ENCODE measurements around the gene LLGL2. TPM values are rescaled to one million over a fixed set of nuclear protein-coding genes. Genes with fewer than 3 reads are reported as not detected.

LLGL2 gene
- total RNA-seq, 4 donors from 2014 or later, result 0.78 to 7.1 (median 1.4) TPM

- H3K27ac ChIP-seq, result peak overlapping the region in 1 of 4 donors; percentile 60
- H3K4me3 ChIP-seq, result no peak overlapping the region
- peaks cover 17 to 18% of the 10 kb centered on the region in 2 donors for H3K4me1 ChIP-seq
- ATAC-seq (no peak), DNase-seq (no peak)
- peaks cover 0 to 47% of the 10 kb centered on the region in 2 donors for H3K36me3 ChIP-seq
- in situ Hi-C loops (cut with MboI; ENCODE audit: low sequenced_read_pairs in 4 of 4), result no loop called here
- intact Hi-C loops (cut with DNase I; ENCODE audit: low total_unique reads), result no loop called here
- H3K9me3 ChIP-seq, result no peaks in the 10 kb centered on the region
- TF ChIP-seq POLR2A (IDR thresholded peaks at IDR 0.05), result no peak
- TF ChIP-seq, protein P1, sequence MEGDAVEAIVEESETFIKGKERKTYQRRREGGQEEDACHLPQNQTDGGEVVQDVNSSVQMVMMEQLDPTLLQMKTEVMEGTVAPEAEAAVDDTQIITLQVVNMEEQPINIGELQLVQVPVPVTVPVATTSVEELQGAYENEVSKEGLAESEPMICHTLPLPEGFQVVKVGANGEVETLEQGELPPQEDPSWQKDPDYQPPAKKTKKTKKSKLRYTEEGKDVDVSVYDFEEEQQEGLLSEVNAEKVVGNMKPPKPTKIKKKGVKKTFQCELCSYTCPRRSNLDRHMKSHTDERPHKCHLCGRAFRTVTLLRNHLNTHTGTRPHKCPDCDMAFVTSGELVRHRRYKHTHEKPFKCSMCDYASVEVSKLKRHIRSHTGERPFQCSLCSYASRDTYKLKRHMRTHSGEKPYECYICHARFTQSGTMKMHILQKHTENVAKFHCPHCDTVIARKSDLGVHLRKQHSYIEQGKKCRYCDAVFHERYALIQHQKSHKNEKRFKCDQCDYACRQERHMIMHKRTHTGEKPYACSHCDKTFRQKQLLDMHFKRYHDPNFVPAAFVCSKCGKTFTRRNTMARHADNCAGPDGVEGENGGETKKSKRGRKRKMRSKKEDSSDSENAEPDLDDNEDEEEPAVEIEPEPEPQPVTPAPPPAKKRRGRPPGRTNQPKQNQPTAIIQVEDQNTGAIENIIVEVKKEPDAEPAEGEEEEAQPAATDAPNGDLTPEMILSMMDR (IDR thresholded peaks at IDR 0.05 in 4 of 5, conservative IDR thresholded peaks at IDR 0.05 in 1 of 5), result no peak
- H3K27me3 ChIP-seq, result no peaks in the 10 kb centered on the region
These were observed 19.9 kb upstream of the LLGL2 start for GRCh38 chr17:75505640-75506039.

DNA sequence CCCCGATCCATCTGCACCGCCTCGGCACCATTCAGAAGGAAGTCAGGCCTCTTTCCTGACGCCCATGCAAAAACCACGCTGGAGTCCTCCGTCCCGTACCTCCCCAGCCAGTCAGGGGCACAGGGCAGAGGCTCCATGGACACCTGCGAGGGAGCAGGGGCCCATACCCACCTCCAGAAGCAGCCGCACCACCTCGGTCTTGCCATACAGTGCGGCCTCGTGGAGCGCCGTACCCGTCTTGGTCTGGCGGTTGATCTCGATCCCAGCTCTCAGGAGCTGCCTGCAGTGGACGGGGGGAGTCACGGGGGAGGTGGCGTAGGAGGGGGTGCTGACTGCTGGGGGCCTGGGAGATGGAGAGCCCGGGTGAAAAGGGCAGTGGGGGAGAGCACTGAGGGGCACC, 19.4 kb upstream of the LLGL2 start:
- Histone ChIP-seq H3K9me3 (no peaks in the 10 kb centered on the region), H3K4me3 (no peak overlapping the region), H3K27ac (no peak overlapping the region), H3K27me3 (no peaks in the 10 kb centered on the region), H3K4me1 (peaks cover 19 to 21% of the 10 kb centered on the region in 2 donors), H3K36me3 (peaks cover 0 to 43% of the 10 kb centered on the region in 2 donors)
- TF ChIP-seq, protein P1 (IDR thresholded peaks at IDR 0.05 in 4 of 5, conservative IDR thresholded peaks at IDR 0.05 in 1 of 5), result no peak
- no peak for TF ChIP-seq POLR2A (IDR thresholded peaks at IDR 0.05)
- in situ Hi-C loops (cut with MboI; ENCODE audit: low sequenced_read_pairs in 4 of 4), result no loop called here
- intact Hi-C loops (cut with DNase I; ENCODE audit: low total_unique reads), result no loop called here
- no peak for ATAC-seq
- DNase-seq, result no peak

DNA sequence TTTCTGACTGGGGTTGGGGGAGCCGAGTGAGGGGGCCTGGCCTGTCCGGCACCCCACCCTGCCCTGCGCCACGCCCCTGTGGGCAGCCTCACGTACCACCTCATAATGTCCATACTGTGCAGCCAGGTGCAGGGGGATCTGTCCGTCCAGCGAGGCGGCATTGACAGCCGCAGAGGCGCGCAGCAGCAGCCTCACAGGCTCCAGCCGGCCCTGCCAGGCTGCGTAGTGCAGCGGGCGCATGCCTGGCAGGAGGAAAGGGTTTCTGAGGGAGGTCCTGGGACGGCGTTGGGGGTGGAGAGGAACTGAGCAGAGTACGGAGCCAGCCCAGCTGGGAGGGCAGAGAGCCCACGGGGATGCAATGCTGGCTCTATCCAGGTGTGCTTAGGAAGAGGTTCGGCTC, 18.6 kb upstream of the LLGL2 start:
- Histone ChIP-seq H3K9me3 (no peaks in the 10 kb centered on the region), H3K4me3 (no peak overlapping the region), H3K4me1 (peaks cover 20 to 22% of the 10 kb centered on the region in 2 donors), H3K36me3 (peaks cover 0 to 43% of the 10 kb centered on the region in 2 donors), H3K27ac (no peak overlapping the region), H3K27me3 (no peaks in the 10 kb centered on the region)
- intact Hi-C loops (cut with DNase I; ENCODE audit: low total_unique reads), result no loop called here
- ATAC-seq, result no peak
- no peak for DNase-seq
- no peak for TF ChIP-seq POLR2A (IDR thresholded peaks at IDR 0.05)
- TF ChIP-seq, protein P1 (IDR thresholded peaks at IDR 0.05 in 4 of 5, conservative IDR thresholded peaks at IDR 0.05 in 1 of 5), result no peak
- in situ Hi-C loops (cut with MboI; ENCODE audit: low sequenced_read_pairs in 4 of 4), result no loop called here

- TF ChIP-seq, protein P1 (IDR thresholded peaks at IDR 0.05 in 4 of 5, conservative IDR thresholded peaks at IDR 0.05 in 1 of 5), result no peak
- TF ChIP-seq POLR2A (IDR thresholded peaks at IDR 0.05), result no peak
- intact Hi-C loops (cut with DNase I; ENCODE audit: low total_unique reads) (no loop called here), in situ Hi-C loops (cut with MboI; ENCODE audit: low sequenced_read_pairs in 4 of 4) (no loop called here)
- H3K36me3 ChIP-seq, result peaks cover 0 to 33% of the 10 kb centered on the region in 2 donors
- no peaks in the 10 kb centered on the region for H3K9me3 ChIP-seq
- peak overlapping the region; percentile 62 to 94 (median 82) for H3K27ac ChIP-seq
- no peaks in the 10 kb centered on the region for H3K27me3 ChIP-seq
- H3K4me1 ChIP-seq, result peaks cover 26 to 32% of the 10 kb centered on the region in 2 donors
- no peak for ATAC-seq
- DNase-seq, result no peak
- no peak overlapping the region for H3K4me3 ChIP-seq
These were observed 17.5 kb upstream of the LLGL2 start for GRCh38 chr17:75507733-75508719.
